ENCODE data around the gene GRIA1.

GRIA1 gene

DNA sequence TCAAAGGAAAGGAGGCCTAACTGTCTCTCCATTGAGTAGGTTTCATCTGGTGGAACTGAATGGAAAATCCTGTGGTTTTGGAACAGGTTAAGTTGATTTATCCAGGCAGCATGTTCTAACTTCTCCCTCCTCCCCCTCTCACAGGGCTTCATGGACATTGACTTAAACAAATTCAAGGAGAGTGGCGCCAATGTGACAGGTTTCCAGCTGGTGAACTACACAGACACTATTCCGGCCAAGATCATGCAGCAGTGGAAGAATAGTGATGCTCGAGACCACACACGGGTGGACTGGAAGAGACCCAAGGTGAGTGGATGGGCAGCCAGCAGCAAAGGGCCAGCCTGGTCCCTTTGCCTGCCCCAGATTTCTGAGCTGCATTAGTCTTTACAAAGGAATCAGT is 183.9 kb downstream of the GRIA1 start:
- H3K79me2 ChIP-seq (ENCODE audit: control insufficient read depth, insufficient read depth, low read length, poor library complexity), result no peaks in the 10 kb centered on the region

DNA sequence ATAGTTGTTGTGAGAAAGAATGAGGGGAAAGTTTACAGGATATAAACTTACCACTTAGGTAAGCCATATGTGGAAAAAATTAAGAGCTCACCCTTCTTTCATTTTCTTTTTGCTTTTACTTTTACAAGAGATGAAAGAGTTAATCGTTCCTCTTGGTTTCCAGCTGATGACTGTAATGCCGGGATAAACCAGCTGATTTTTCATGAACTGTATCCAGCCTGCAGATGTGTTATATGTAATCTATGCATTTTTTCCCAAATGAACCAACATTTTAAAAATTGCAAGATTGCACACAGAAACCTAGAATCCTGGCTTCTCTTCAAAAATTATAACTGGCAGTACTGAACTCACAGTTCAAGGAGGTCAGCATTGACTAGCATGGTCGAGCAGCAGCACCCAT is 185.9 kb downstream of the GRIA1 start:
- Histone ChIP-seq H4K8ac (ENCODE audit: low read depth, low read length) (no peak overlapping the region), H3K4me3 (ENCODE audit: low read depth, low read length) (no peak overlapping the region), H4K91ac (ENCODE audit: low read depth, low read length) (no peak overlapping the region), H3K4ac (ENCODE audit: low read depth, low read length) (no peak overlapping the region), H3K18ac (ENCODE audit: low read length) (no peak overlapping the region), H3K27ac (ENCODE audit: low read depth, low read length) (no peak overlapping the region), H2BK12ac (ENCODE audit: low read length) (no peak overlapping the region), H3K4me2 (ENCODE audit: low read length) (no peak overlapping the region), H3K14ac (ENCODE audit: low read length) (no peak overlapping the region), H2AK5ac (ENCODE audit: low read length) (no peak overlapping the region), H3K79me1 (ENCODE audit: low read length) (no peaks in the 10 kb centered on the region), H2BK5ac (ENCODE audit: low read depth, low read length, poor library complexity) (no peak overlapping the region), H3K4me1 (ENCODE audit: control insufficient read depth in 1 of 2, insufficient read depth in 2 of 2, low read length in 2 of 2) (no peaks in the 10 kb centered on the region), H4K12ac (ENCODE audit: low read depth, low read length) (no peak overlapping the region), H3K79me2 (ENCODE audit: control insufficient read depth, insufficient read depth, low read length, poor library complexity) (no peaks in the 10 kb centered on the region), H3K9ac (ENCODE audit: low read length) (no peak overlapping the region), H3K23ac (ENCODE audit: low read length) (no peak overlapping the region), H3K36me3 (ENCODE audit: control insufficient read depth in 1 of 2, insufficient read depth in 2 of 2, low read length in 2 of 2) (no peaks in the 10 kb centered on the region), H2AFZ (ENCODE audit: insufficient read depth, low read length, poor library complexity) (no peak overlapping the region), H2BK120ac (ENCODE audit: insufficient read depth, low read length, poor library complexity) (no peak overlapping the region), H3K9me3 (ENCODE audit: insufficient read depth, low read depth, low read length) (peaks cover 1% of the 10 kb centered on the region), H3K27me3 (ENCODE audit: insufficient read depth, low read length) (no peaks in the 10 kb centered on the region)
- DNase-seq, result no peak
- no CpG with 5 or more reads among the region's 3 CpGs for whole genome bisulfite sequencing (ENCODE audit: extremely low coverage, insufficient coverage, insufficient read length)

More for the DNA sequence above, 183.9 kb downstream of the GRIA1 start:
- H3K27me3 ChIP-seq (ENCODE audit: insufficient read depth, low read length), result no peaks in the 10 kb centered on the region
- no peak overlapping the region for H2BK12ac ChIP-seq (ENCODE audit: low read length)
- no peak overlapping the region for H3K27ac ChIP-seq (ENCODE audit: low read depth, low read length)
- H3K23ac ChIP-seq (ENCODE audit: low read length), result no peak overlapping the region
- no peak overlapping the region for H3K4me2 ChIP-seq (ENCODE audit: low read length)
- no peak for DNase-seq
- H3K79me1 ChIP-seq (ENCODE audit: low read length), result no peaks in the 10 kb centered on the region
- H3K36me3 ChIP-seq (ENCODE audit: control insufficient read depth in 1 of 2, insufficient read depth in 2 of 2, low read length in 2 of 2), result no peaks in the 10 kb centered on the region
- H3K14ac ChIP-seq (ENCODE audit: low read length), result no peak overlapping the region
- no peak overlapping the region for H3K4me3 ChIP-seq (ENCODE audit: low read depth, low read length)
- peaks cover 1% of the 10 kb centered on the region for H3K9me3 ChIP-seq (ENCODE audit: insufficient read depth, low read depth, low read length)
- no peak overlapping the region for H4K12ac ChIP-seq (ENCODE audit: low read depth, low read length)
- no peak overlapping the region for H2AFZ ChIP-seq (ENCODE audit: insufficient read depth, low read length, poor library complexity)
- H2BK5ac ChIP-seq (ENCODE audit: low read depth, low read length, poor library complexity), result no peak overlapping the region
- no CpG with 5 or more reads among the region's 4 CpGs for WGBS (ENCODE audit: extremely low coverage, insufficient coverage, insufficient read length)
- no peak overlapping the region for H2AK5ac ChIP-seq (ENCODE audit: low read length)
- no peak overlapping the region for H3K18ac ChIP-seq (ENCODE audit: low read length)
- H2BK120ac ChIP-seq (ENCODE audit: insufficient read depth, low read length, poor library complexity), result no peak overlapping the region
- H4K91ac ChIP-seq (ENCODE audit: low read depth, low read length), result no peak overlapping the region
- no peaks in the 10 kb centered on the region for H3K4me1 ChIP-seq (ENCODE audit: control insufficient read depth in 1 of 2, insufficient read depth in 2 of 2, low read length in 2 of 2)
- H3K9ac ChIP-seq (ENCODE audit: low read length), result no peak overlapping the region
- no peak overlapping the region for H4K8ac ChIP-seq (ENCODE audit: low read depth, low read length)
- no peak overlapping the region for H3K4ac ChIP-seq (ENCODE audit: low read depth, low read length)

DNA sequence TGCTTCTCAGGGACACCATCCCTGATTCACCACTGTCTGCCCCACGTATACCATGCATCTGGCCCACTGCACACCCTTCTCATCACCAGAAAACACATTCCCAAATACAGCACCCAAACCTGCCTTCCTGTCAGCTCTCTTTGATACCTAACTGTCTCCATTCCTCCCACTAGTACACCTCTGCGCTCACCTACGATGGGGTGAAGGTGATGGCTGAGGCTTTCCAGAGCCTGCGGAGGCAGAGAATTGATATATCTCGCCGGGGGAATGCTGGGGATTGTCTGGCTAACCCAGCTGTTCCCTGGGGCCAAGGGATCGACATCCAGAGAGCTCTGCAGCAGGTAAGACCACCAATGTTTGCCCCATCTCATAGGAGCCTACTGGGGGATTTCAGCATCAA is 186.4 kb downstream of the GRIA1 start:
- Histone ChIP-seq H2BK12ac (ENCODE audit: low read length) (no peak overlapping the region), H4K8ac (ENCODE audit: low read depth, low read length) (no peak overlapping the region), H3K4me2 (ENCODE audit: low read length) (no peak overlapping the region), H3K27me3 (ENCODE audit: insufficient read depth, low read length) (no peaks in the 10 kb centered on the region), H3K23ac (ENCODE audit: low read length) (no peak overlapping the region), H2BK5ac (ENCODE audit: low read depth, low read length, poor library complexity) (no peak overlapping the region), H2BK120ac (ENCODE audit: insufficient read depth, low read length, poor library complexity) (no peak overlapping the region), H4K12ac (ENCODE audit: low read depth, low read length) (no peak overlapping the region), H3K4ac (ENCODE audit: low read depth, low read length) (no peak overlapping the region), H3K9me3 (ENCODE audit: insufficient read depth, low read depth, low read length) (peaks cover 1% of the 10 kb centered on the region), H3K4me1 (ENCODE audit: control insufficient read depth in 1 of 2, insufficient read depth in 2 of 2, low read length in 2 of 2) (no peaks in the 10 kb centered on the region), H3K14ac (ENCODE audit: low read length) (no peak overlapping the region), H3K4me3 (ENCODE audit: low read depth, low read length) (no peak overlapping the region), H3K79me2 (ENCODE audit: control insufficient read depth, insufficient read depth, low read length, poor library complexity) (no peaks in the 10 kb centered on the region), H3K9ac (ENCODE audit: low read length) (no peak overlapping the region), H4K91ac (ENCODE audit: low read depth, low read length) (no peak overlapping the region), H3K36me3 (ENCODE audit: control insufficient read depth in 1 of 2, insufficient read depth in 2 of 2, low read length in 2 of 2) (no peaks in the 10 kb centered on the region), H2AK5ac (ENCODE audit: low read length) (no peak overlapping the region), H3K18ac (ENCODE audit: low read length) (no peak overlapping the region), H2AFZ (ENCODE audit: insufficient read depth, low read length, poor library complexity) (no peak overlapping the region), H3K27ac (ENCODE audit: low read depth, low read length) (no peak overlapping the region), H3K79me1 (ENCODE audit: low read length) (no peaks in the 10 kb centered on the region)
- WGBS (ENCODE audit: extremely low coverage, insufficient coverage, insufficient read length), result no CpG with 5 or more reads among the region's 7 CpGs
- no peak for DNase-seq

DNA sequence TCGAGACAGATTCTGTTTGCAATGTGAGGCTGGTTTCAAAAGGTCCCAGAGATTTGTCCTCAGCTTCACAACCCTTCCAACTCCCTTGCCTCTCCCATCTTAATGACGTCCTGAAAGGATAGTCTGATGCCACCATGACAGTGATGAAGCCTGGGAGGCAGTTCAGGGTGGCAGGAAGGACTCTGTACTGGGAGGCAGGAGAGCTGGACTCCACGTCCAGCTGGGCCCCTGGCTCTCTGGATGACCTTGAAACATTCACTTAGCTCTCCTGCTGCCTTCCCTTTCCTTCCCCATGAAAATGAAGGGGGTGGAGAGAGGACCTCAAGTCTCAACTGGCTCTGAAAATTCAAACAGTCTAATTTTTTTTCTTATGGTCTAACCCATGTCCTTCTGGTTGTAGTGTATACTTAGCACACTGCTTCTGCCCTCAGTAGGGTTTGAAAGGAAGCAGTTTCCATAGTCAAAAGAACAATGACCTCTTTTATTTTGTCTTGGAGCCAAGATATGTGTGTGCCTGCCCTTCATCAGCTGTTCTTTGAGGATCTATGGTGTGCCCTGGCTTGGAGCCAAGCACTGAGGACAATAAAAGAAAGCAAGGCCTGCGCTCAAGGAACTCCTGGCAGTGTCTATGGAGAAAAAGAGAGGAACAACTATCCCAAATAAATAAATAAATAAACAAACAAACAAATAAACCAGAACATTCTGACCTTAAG is 188.3 kb downstream of the GRIA1 start:
- Histone ChIP-seq H3K27ac (ENCODE audit: low read depth, low read length) (no peak overlapping the region), H2AK5ac (ENCODE audit: low read length) (no peak overlapping the region), H4K12ac (ENCODE audit: low read depth, low read length) (no peak overlapping the region), H3K4me3 (ENCODE audit: low read depth, low read length) (no peak overlapping the region), H4K91ac (ENCODE audit: low read depth, low read length) (no peak overlapping the region), H3K4me2 (ENCODE audit: low read length) (no peak overlapping the region), H3K4me1 (ENCODE audit: control insufficient read depth in 1 of 2, insufficient read depth in 2 of 2, low read length in 2 of 2) (no peaks in the 10 kb centered on the region), H3K14ac (ENCODE audit: low read length) (no peak overlapping the region), H2AFZ (ENCODE audit: insufficient read depth, low read length, poor library complexity) (no peak overlapping the region), H3K79me2 (ENCODE audit: control insufficient read depth, insufficient read depth, low read length, poor library complexity) (no peaks in the 10 kb centered on the region), H3K4ac (ENCODE audit: low read depth, low read length) (no peak overlapping the region), H2BK12ac (ENCODE audit: low read length) (no peak overlapping the region), H3K79me1 (ENCODE audit: low read length) (no peaks in the 10 kb centered on the region), H3K18ac (ENCODE audit: low read length) (no peak overlapping the region), H4K8ac (ENCODE audit: low read depth, low read length) (no peak overlapping the region), H3K36me3 (ENCODE audit: control insufficient read depth in 1 of 2, insufficient read depth in 2 of 2, low read length in 2 of 2) (no peaks in the 10 kb centered on the region), H3K23ac (ENCODE audit: low read length) (no peak overlapping the region), H3K27me3 (ENCODE audit: insufficient read depth, low read length) (no peaks in the 10 kb centered on the region), H2BK5ac (ENCODE audit: low read depth, low read length, poor library complexity) (no peak overlapping the region), H2BK120ac (ENCODE audit: insufficient read depth, low read length, poor library complexity) (no peak overlapping the region), H3K9ac (ENCODE audit: low read length) (no peak overlapping the region), H3K9me3 (ENCODE audit: insufficient read depth, low read depth, low read length) (no peaks in the 10 kb centered on the region)
- WGBS (ENCODE audit: extremely low coverage, insufficient coverage, insufficient read length), result no CpG with 5 or more reads among the region's 4 CpGs
- no peak for DNase-seq
